Natural killer cell (primary cell): ENCODE data around the gene HSF5. TPM values are rescaled to one million over a fixed set of nuclear protein-coding genes. Genes with fewer than 3 reads are reported as not detected.
"Not testable (repeated sequence)": the region's sequence is repeated elsewhere in the genome, so short reads cannot be mapped to it uniquely, and the experiment has no call there.

ENCODE experiments used
- ATAC-seq, 3 donors: fragments of 150-1000 bp in 2 of 3; fragments of 200-7000 bp in 1 of 3; cut with Tn5 transposase; 1 replicate in 1 of 3; 2 replicates in 2 of 3; pipeline ENCODE4 v1.10.0; 2021; ENCODE audit warnings: mild to moderate bottlenecking in 2 of 3, moderate library complexity in 2 of 3
- DNase-seq, 2 donors: peaks; one replicate each; pipeline versions ENCODE4 v3.0.0 to v3.0.0-alpha.2; 2013 to 2021; ENCODE audit warnings: mixed read lengths in 1 of 2
- H3K27ac ChIP-seq: one replicate; pipeline ENCODE4 v1.5.1; 2013; ENCODE audit warnings: mild to moderate bottlenecking, low read length
- H3K27me3 ChIP-seq: one replicate; pipeline ENCODE4 v1.6.1; 2013; ENCODE audit warnings: low read length; ENCODE audit not compliant: control insufficient read depth, insufficient read depth
- H3K36me3 ChIP-seq: one replicate; pipeline ENCODE4 v1.6.1; 2013; ENCODE audit warnings: low read length; ENCODE audit not compliant: control insufficient read depth, insufficient read depth
- H3K4me1 ChIP-seq: one replicate; pipeline ENCODE4 v1.6.1; 2013; ENCODE audit warnings: low read length; ENCODE audit not compliant: control insufficient read depth, insufficient read depth
- H3K4me3 ChIP-seq: one replicate; pipeline ENCODE4 v1.5.1; 2013; ENCODE audit warnings: low read length
- H3K9me3 ChIP-seq: one replicate; pipeline ENCODE4 v1.6.1; 2013; ENCODE audit warnings: low read length; ENCODE audit not compliant: control insufficient read depth, insufficient read depth
- H3K27ac Mint-ChIP-seq, 2 donors: one replicate each; pipeline ENCODE4 v1.8.0; 2022; ENCODE audit warnings: mild to moderate bottlenecking in 2 of 2, mixed read lengths in 2 of 2, moderate library complexity in 1 of 2
- H3K27me3 Mint-ChIP-seq, 2 donors: one replicate each; pipeline ENCODE4 v1.8.0; 2022; ENCODE audit warnings: low read depth in 2 of 2, mixed read lengths in 2 of 2
- H3K36me3 Mint-ChIP-seq: one replicate; pipeline ENCODE4 v1.8.0; 2022; ENCODE audit warnings: mixed read lengths
- H3K4me1 Mint-ChIP-seq, 2 donors: one replicate each; pipeline ENCODE4 v1.8.0; 2022; ENCODE audit warnings: mixed read lengths in 2 of 2
- H3K4me3 Mint-ChIP-seq: one replicate; pipeline ENCODE4 v1.8.0; 2022; ENCODE audit warnings: mild to moderate bottlenecking, moderate library complexity, mixed read lengths
- H3K9me3 Mint-ChIP-seq, 2 donors: one replicate each; pipeline ENCODE4 v1.8.0; 2022; ENCODE audit warnings: mixed read lengths in 2 of 2
- CTCF ChIP-seq: fragments of 200-600 bp; IDR thresholded peaks from one replicate; pipeline ENCODE4 v1.8.0; 2022; ENCODE audit warnings: antibody characterized with exemption
- WGBS: methylation state at CpG from one replicate; pipeline ENCODE4 v1.1.7; 2013; ENCODE audit warnings: missing lambda C conversion rate; ENCODE audit not compliant: insufficient coverage; 5-methylcytosine and 5-hydroxymethylcytosine counted together
- intact Hi-C: fragments of 100-400 bp; cut with micrococcal nuclease; formaldehyde crosslinking; loops from one replicate; pipeline ENCODE4 v1.14.2; 2022
- total RNA-seq, 4 donors: library from RNA; stranded (reverse); fragments of 120-200 nt in 1 of 4; gene quantifications; one replicate each; pipeline versions ENCODE4 v1.2.3 to v1.2.4, GENCODE V29; 2013 to 2022

Gene HSF5
- total RNA-seq, 3 donors from 2014 or later (not counting 1 experiment from before 2014, with no cell fraction given): 0.45 to 1.00 (median 0.94) TPM

GRCh38 chr17:58398574-58399266 lies 89.5 kb downstream of the HSF5 start:
- no peak overlapping the region for H3K27ac Mint-ChIP-seq
- intact Hi-C loops: no loop called here

GRCh38 chr17:58397421-58397820 lies 90.8 kb downstream of the HSF5 start:
- H3K4me3 ChIP-seq, H3K27me3 ChIP-seq, DNase-seq, H3K27ac Mint-ChIP-seq, H3K36me3 Mint-ChIP-seq, ATAC-seq, H3K36me3 ChIP-seq, intact Hi-C loops, H3K9me3 ChIP-seq, H3K4me1 Mint-ChIP-seq, H3K27me3 Mint-ChIP-seq, H3K4me1 ChIP-seq, H3K27ac ChIP-seq, H3K4me3 Mint-ChIP-seq, H3K9me3 Mint-ChIP-seq: not testable (repeated sequence)
- 100% methylated on average over 5 of the region's 5 CpGs for WGBS

More at GRCh38 chr17:58398574-58399266, 89.5 kb downstream of the HSF5 start:
- WGBS: 100% methylated on average over 1 of the region's 3 CpGs
- H3K36me3 Mint-ChIP-seq: no peaks in the 10 kb centered on the region
- Histone ChIP-seq H3K36me3 (no peaks in the 10 kb centered on the region), H3K4me1 (no peaks in the 10 kb centered on the region), H3K4me3 (no peak overlapping the region), H3K27me3 (no peaks in the 10 kb centered on the region), H3K9me3 (no peaks in the 10 kb centered on the region), H3K27ac (no peak overlapping the region)
- no peaks in the 10 kb centered on the region for H3K9me3 Mint-ChIP-seq
- ATAC-seq (no peak), DNase-seq (no peak)
- no peak for TF ChIP-seq CTCF
- H3K4me3 Mint-ChIP-seq: no peak overlapping the region
- H3K4me1 Mint-ChIP-seq: no peaks in the 10 kb centered on the region
- H3K27me3 Mint-ChIP-seq: no peaks in the 10 kb centered on the region

- no peak for TF ChIP-seq CTCF
- 100% methylated on average over 3 of the region's 4 CpGs for WGBS
- H3K9me3 Mint-ChIP-seq: no peaks in the 10 kb centered on the region
- no peak for DNase-seq
- intact Hi-C loops: no loop called here
- ATAC-seq: no peak
- H3K4me1 Mint-ChIP-seq: no peaks in the 10 kb centered on the region
- Histone ChIP-seq H3K27ac (no peak overlapping the region), H3K27me3 (no peaks in the 10 kb centered on the region), H3K36me3 (no peaks in the 10 kb centered on the region), H3K4me1 (no peaks in the 10 kb centered on the region), H3K9me3 (no peaks in the 10 kb centered on the region), H3K4me3 (no peak overlapping the region)
- no peaks in the 10 kb centered on the region for H3K36me3 Mint-ChIP-seq
- H3K4me3 Mint-ChIP-seq: no peak overlapping the region
- no peak overlapping the region for H3K27ac Mint-ChIP-seq
- no peaks in the 10 kb centered on the region for H3K27me3 Mint-ChIP-seq
Observed at GRCh38 chr17:58396173-58396572, 92.0 kb downstream of the HSF5 start.

- ATAC-seq (no peak), DNase-seq (no peak)
- Mint-ChIP-seq H3K4me3 (no peak overlapping the region), H3K27me3 (no peaks in the 10 kb centered on the region), H3K9me3 (no peaks in the 10 kb centered on the region), H3K27ac (no peak overlapping the region), H3K36me3 (no peaks in the 10 kb centered on the region), H3K4me1 (no peaks in the 10 kb centered on the region)
- H3K36me3 ChIP-seq: no peaks in the 10 kb centered on the region
- H3K4me3 ChIP-seq: no peak overlapping the region
- no peaks in the 10 kb centered on the region for H3K27me3 ChIP-seq
- no peaks in the 10 kb centered on the region for H3K4me1 ChIP-seq
- TF ChIP-seq CTCF: no peak
- H3K9me3 ChIP-seq: no peaks in the 10 kb centered on the region
- H3K27ac ChIP-seq: no peak overlapping the region
- 100% methylated on average over 1 of the region's 3 CpGs for WGBS
- intact Hi-C loops: no loop called here
Observed at GRCh38 chr17:58394534-58395223, 93.5 kb downstream of the HSF5 start.
